ENCODE results near the gene EPS15. TPM values are rescaled to one million over a fixed set of nuclear protein-coding genes. Genes with fewer than 3 reads are reported as not detected.
"Not testable (repeated sequence)": the region's sequence is repeated elsewhere in the genome, so short reads cannot be mapped to it uniquely, and the experiment has no call there.

Gene EPS15
- total and polyA plus RNA-seq, 10 of the 15 experiments (the other 5 are each of a cell fraction or from before 2014, with no cell fraction given) = 24.7 to 87.8 (median 56.3) TPM

DNA sequence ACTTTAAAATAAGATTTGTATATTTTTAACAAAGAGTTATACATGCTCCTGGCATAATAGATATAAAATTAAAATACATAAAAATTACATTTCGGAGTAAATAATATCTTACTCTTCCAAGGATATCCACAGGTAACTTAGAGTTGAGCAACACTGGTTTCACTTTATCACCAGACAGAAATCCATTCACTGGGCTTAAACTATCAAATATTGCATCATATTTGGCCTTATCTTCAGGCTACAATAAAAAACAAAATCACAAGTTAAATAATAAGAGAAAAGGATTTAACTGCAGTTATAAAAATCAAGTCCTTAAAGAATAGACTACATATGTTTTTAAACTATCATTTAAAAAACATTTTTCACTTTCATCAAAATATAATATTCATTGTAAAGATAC is 55.5 kb downstream of the EPS15 start (continued):
- TF ChIP-seq SREBF2 (IDR thresholded peaks at IDR 0.05; ENCODE audit: low read length) (no peak), KAT2A (conservative IDR thresholded peaks at IDR 0.05; ENCODE audit: control insufficient read depth, low read depth, low read length) (no peak), TCF7 (IDR thresholded peaks at IDR 0.05; ENCODE audit: borderline replicate concordance) (no peak)
- TF ChIP-seq, protein P1, sequence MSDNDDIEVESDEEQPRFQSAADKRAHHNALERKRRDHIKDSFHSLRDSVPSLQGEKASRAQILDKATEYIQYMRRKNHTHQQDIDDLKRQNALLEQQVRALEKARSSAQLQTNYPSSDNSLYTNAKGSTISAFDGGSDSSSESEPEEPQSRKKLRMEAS (IDR thresholded peaks at IDR 0.05; ENCODE audit: low read depth, low read length) = no peak
- TF ChIP-seq, protein P2, sequence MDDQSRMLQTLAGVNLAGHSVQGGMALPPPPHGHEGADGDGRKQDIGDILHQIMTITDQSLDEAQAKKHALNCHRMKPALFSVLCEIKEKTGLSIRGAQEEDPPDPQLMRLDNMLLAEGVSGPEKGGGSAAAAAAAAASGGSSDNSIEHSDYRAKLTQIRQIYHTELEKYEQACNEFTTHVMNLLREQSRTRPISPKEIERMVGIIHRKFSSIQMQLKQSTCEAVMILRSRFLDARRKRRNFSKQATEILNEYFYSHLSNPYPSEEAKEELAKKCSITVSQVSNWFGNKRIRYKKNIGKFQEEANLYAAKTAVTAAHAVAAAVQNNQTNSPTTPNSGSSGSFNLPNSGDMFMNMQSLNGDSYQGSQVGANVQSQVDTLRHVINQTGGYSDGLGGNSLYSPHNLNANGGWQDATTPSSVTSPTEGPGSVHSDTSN (IDR thresholded peaks at IDR 0.05; ENCODE audit: insufficient replicate concordance, low read depth, low read length) = no peak

DNA sequence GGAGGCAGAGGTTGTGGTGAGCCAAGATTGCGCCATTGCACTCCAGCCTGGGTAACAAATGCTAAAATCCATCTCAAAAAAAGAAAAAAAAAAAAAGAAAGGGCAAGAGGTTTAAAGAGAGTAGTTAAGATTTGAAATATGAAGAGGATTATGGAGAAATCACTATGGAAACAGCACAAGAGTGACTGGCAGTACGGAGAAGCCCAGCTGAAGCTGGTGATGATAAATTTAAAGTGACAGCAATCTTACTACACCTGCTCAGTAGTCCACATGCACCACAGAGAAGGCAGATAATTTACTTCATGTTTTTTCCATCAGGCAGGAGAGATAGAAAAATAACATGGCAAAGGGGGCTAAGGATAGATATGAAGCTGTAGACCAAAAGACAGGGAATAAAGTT is 56.8 kb downstream of the EPS15 start:
- H3K4me3 ChIP-seq; BruUV-seq (replicated peaks); FAIRE-seq; DNase-seq (ENCODE audit: low read depth, low spot score); H3K9ac ChIP-seq (ENCODE audit: control insufficient read depth, insufficient read depth, low read length); RAD21 ChIA-PET (ENCODE audit: unreplicated experiment); H3K4me1 ChIP-seq (ENCODE audit: control insufficient read depth, insufficient read depth, low read length); H3K9me3 ChIP-seq (replicated peaks; ENCODE audit: control insufficient read depth, insufficient read depth, low read length); in situ Hi-C loops (cut with MboI); H3K27me3 ChIP-seq (replicated peaks in 1 of 2; ENCODE audit: control insufficient read depth in 2 of 2, insufficient read depth in 2 of 2, low read length in 1 of 2); H2AFZ ChIP-seq (ENCODE audit: control insufficient read depth, low read depth, low read length); SMC1A ChIA-PET (ENCODE audit: uncharacterized antibody, unreplicated experiment); H3K27ac ChIP-seq (ENCODE audit: control insufficient read depth, insufficient read depth); H3K4me2 ChIP-seq (ENCODE audit: control insufficient read depth, insufficient read depth); ATAC-seq; H3K79me2 ChIP-seq (ENCODE audit: control insufficient read depth, insufficient read depth, low read length); intact Hi-C loops (cut with micrococcal nuclease; ENCODE audit: unreplicated experiment); H4K20me1 ChIP-seq (ENCODE audit: control insufficient read depth, insufficient read depth): not testable (repeated sequence)
- H3K36me3 ChIP-seq (ENCODE audit: control insufficient read depth in 2 of 2, insufficient read depth in 2 of 2, low read length in 1 of 2) = peaks cover 0 to 22% of the 10 kb centered on the region in 2 experiments; a peak in 3 of 4 replicates
- ChIA-PET CTCF (interaction anchor here (1.6 kb wide), 1 partner anchor 73 kb away, joined by 3 read pairs; no protein-coding TSS in a partner anchor), POLR2A (interaction anchor here (1.2 to 1.7 kb wide), 2 partner anchors 10 to 73 kb away, joined by 3 read pairs; no protein-coding TSS in a partner anchor)
- TF ChIP-seq, protein P3, sequence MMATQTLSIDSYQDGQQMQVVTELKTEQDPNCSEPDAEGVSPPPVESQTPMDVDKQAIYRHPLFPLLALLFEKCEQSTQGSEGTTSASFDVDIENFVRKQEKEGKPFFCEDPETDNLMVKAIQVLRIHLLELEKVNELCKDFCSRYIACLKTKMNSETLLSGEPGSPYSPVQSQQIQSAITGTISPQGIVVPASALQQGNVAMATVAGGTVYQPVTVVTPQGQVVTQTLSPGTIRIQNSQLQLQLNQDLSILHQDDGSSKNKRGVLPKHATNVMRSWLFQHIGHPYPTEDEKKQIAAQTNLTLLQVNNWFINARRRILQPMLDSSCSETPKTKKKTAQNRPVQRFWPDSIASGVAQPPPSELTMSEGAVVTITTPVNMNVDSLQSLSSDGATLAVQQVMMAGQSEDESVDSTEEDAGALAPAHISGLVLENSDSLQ (IDR thresholded peaks at IDR 0.05) = peak; percentile 27; the same call in 1 of the 2 replicates
- 94% methylated on average over 2 of the region's 2 CpGs for WGBS (ENCODE audit: insufficient coverage, insufficient replicate concordance, low lambda C conversion rate, missing lambda C conversion rate)
